MV-4-11 (cell line): ENCODE data around the gene TMIE.

Source experiments
- DNase-seq: peaks from one replicate; lab custom pipeline; 2025; lab: John Stamatoyannopoulos, UW

The TMIE gene

GRCh38 chr3:46669191-46669999 is 31.8 kb upstream of the TMIE start:
- no peak for DNase-seq

DNA sequence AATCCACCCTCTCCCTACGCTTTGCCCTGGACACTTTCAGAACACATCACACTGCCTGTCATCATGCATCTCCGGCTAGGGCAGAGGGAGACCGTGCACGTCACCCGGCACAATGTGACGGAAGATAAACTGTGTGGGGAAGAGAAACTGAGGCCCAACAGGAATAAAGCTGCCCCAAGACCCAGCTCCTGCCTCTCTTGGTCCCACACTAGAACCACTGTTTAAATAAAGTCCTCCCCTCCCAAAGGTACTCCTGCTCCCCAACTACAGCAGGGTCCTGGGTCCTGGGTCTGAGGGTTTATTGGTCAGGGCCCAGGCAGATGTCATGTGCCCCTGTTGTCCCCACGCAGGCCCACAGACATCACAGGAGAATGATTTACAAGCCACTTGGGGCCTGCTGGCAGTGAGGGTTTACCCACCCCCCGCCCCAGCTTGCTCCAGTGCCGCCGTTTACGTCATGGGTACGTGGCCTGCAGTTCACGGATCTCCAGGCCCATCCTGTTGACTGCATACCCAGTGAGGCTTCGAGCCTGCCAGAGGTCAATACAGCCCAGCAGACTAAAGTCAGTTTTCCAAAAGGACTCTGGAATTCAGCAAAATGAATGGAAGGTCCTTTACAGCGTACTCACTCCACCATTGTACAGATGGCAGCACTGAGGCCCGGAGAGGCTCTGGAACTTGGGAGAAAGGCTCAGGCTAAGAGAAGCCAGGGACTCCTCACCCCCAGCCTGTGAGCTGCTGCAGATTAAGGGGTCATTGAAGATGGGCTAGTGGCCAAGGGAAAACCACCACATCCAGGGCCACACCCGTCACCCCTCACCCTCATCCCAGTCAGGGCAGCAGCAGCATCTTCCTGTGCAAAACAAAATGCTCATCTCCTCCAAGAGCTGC is 30.9 kb upstream of the TMIE start:
- DNase-seq: no peak

- DNase-seq: no peak
Observed at GRCh38 chr3:46670891-46671427, 30.2 kb upstream of the TMIE start.

DNA sequence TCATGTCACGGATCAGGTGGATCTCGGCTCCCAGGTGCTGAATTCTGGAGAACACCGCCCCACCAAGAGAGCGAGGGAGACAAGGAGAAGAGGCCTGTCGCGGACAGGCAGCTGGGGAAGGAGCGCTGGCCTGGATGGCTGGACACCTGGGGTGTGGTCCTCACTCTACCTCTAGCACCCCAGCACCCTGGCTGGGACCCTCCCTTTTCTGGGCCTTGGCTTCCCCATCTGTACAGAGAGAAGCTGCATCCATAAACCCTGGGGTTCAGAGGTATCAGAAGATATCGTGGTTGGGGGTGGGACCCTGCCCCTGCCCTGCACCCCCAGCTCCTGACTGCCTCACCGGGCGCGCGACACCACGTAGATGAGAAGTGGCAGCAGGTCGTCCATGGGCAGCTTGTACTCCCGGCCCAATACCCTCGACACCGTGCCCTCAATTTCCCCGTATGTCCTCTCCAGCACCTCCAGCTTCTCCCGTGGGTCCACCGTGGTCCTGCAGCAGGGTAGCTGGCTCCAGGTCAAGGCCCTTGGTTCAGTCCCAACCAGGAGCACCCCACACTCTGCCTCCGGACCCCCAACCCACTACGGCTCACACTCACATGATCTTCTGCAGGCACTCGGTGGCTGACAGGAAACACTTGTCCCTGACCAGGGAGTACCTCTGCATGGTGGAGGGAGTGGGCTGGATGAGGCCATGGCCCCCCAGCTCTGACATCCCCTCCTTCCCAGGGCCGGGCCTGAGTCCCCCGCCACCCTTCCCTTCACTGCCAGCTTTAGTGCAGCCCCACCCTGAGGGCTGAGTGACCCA is 29.4 kb upstream of the TMIE start:
- no peak for DNase-seq

GRCh38 chr3:46672349-46672695 is 28.9 kb upstream of the TMIE start:
- no peak for DNase-seq

GRCh38 chr3:46673151-46674030 is 27.8 kb upstream of the TMIE start:
- no peak for DNase-seq

DNA sequence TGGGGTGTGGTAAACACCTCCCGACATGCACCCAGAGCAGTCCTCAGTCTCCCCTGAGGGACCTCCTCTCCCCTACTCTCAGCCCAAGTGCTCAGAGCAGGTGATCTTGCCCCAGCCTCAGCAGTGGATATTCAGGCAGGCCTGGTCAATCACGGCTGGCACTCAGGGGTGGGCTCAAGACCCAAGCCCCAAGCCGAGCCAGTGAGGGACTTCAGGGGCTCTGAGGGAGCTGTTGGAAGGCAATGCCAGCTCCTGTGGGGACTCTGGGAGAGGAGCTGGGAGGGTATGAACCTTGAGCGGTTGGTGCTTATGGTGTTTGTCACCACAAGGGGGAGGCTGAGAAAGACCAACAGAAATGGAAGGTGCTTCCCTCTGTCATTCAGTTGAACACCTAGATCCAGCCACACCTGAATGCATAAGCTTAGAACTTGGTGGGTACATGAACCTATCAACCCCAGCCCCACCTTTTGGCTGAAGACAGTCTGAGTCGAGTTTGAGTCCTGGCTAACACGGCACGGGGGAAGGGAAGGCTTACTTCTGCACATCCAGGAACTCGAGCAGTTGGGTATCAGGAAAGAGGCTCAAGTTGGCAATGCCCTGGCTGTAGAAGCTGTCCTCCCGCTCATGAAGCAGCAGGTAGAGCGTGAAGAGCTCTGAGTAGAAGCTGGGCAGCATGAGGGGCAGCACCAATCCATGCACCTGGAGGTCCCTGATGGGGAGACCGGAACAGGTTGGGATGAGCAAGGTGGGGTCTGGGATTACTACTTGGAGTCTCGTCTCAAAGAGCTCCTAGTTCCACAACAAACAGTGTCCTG is 27.0 kb upstream of the TMIE start:
- DNase-seq: no peak

DNA sequence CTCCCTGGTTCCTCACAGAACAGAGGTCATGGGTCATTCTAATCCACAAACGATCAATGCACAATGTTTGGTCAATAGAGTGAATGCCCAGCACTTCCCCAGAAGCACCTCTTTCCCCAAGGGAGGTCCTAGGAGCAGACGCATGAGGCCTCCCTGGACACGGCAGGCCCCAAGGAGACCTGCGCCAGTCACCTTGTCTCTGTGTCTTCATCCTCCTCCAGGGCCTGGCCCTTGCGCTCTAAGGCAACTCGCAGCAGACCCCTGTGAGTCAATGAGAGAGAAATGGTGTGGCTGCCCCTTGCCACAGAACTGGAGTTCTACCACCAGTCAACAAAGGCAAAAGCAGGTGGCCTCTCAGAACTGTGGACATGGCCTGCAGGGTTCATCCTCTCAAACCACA is 25.8 kb upstream of the TMIE start:
- DNase-seq: no peak

GRCh38 chr3:46675843-46676567 is 25.2 kb upstream of the TMIE start:
- no peak for DNase-seq

DNA sequence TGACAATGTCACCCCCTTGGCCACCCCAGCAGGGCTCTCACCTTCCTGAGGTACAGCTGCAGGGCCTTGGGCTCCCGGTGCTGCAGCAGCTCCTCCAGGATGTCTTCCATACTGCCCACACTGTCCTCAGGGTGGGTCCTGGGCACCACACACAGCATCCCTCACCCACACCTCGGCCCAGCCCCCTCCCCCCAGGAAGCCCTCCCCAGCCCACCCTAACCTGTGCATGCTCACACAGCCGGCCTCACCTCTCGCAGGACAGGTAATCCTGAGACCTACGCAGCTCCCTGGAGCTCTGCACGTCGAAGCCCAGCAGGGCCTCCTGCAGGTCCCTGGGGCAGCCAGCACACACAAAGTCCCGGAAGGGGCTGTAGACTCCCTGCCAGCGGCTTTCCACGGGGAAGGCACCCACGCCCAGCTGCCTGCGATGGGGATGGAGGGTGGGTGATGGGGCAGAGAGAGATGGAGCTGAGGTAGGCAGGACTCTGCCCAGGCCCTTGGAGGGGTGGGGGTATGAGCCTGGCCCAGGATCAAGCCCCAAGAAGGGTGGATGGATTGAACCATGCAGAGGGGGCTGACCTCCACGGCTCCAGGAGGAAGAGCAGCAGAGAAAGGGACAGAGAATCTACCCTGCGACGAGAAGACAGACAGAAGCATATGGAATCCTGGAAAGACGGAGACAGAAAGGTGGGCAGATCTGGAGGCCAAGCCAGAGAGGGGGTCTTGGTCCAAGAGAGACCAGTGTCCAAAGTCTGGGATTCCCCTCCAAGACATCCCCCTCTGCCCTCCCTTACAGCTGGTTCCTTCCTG is 24.4 kb upstream of the TMIE start:
- no peak for DNase-seq

DNA sequence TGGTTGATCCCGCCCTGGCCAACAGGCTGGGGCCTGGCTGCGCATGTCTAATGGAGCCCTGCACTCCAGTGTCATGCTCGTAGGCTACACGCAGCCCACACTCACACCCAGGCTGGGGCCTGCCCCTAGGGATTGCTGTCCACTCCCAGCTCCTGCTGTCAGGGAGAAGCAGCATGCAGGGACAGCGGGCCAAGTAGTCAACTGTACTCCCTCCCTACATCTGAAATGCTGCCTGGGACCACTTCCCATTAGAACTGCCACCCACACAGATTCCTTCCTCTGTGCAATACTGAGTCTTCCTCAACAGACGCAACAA is 23.8 kb upstream of the TMIE start:
- no peak for DNase-seq

DNA sequence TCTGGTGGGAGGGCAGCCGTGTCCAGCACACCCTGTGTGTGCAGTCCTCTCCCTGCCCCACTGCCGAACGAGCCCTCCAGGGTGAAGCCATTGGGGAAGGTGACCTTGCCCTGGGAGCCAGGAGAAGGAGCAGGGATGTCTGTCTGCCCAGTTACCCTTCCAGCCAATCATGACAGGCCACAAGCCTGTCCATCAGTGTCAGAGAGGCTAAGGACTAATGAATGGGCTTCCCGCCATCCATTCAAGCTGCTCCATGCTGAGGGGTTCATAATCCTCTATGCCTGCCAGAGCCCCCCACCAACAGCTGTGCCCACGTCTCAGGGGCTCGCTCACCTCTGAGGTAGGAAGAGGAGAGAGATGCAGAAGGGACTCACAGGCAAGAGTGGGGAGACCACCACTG is 22.9 kb upstream of the TMIE start:
- no peak for DNase-seq

DNA sequence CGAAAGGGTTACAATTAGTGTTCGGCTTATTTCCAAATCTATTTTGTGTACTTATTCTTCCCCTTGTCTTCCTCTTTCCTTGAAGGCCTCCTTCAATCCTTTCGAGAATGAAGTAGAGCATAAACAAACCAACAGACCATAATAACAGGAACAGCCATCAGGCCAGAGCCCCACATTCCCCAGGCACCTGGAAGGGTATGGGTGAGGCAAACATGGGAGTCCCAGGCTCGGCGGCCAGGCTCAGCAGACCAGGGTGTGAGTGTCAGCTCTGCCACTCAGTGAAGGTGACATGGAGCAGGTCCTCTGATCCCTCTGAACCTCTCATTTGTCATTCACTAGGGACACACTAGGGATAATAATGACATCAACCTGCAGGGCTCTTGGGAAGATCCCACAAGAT is 21.5 kb upstream of the TMIE start:
- no peak for DNase-seq

- no peak for DNase-seq
Observed at GRCh38 chr3:46680298-46680826, 20.8 kb upstream of the TMIE start.

- no peak for DNase-seq
Observed at GRCh38 chr3:46681387-46681786, 19.8 kb upstream of the TMIE start.

DNA sequence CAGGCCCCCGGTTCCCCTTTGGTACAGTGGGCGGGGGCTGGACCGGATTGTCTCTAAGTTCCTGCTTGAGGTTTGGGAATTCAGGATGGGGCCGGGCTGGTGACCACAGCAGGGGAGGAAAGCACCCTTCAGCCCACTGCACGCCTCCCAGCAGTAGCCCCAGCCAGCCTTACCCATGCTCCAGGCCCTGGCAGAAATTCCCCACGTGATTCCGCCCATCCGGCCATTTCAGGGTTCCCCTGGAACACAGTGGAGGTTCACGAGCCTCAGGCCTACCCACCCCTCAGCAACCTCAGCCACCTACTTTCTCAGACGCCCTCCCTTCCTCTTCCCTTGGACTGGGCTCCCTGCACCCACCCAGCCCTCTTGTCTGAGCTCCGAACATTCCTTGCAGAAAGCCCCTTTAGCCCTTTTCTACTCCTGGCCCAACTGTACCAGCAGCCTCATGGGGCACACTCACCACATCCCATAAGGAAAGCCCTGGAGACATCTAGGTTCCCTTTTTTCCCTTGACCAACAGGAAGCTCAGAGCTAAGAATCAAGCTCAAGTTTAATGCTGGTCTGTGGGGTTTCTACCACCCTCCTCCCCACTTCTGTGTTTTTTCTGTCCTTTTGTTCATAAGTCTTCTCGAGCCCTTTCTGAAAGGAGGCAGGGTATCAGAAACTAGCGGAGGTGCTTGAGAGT is 19.2 kb upstream of the TMIE start:
- DNase-seq: peak; percentile 80

DNA sequence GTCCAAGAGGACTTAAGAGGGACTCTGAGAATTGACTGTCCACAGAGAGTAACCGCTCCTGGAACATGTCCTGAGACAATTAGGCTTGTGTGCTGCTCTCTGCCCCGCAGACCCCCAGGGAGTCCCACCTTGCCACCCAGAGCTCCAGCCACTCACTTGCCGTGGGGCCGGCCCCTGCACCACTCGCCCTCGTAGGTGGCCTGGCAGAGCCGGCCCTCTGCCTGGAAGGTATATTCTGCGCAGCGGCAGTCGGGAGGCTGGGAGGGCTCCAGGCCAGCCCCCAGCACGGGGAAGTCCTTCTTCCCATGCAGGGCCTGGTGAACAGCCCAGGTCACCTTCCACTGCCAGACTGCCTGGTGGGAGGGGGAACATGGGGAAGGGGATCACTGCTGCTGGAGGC is 18.2 kb upstream of the TMIE start:
- DNase-seq: no peak

- DNase-seq: no peak
Observed at GRCh38 chr3:46684891-46685290, 16.3 kb upstream of the TMIE start.
